ENCODE data around the gene MIF4GD. TPM values are rescaled to one million over a fixed set of nuclear protein-coding genes. Genes with fewer than 3 reads are reported as not detected.
"Not testable (repeated sequence)": the region's sequence is repeated elsewhere in the genome, so short reads cannot be mapped to it uniquely, and the experiment has no call there.

MIF4GD gene
- total and polyA plus RNA-seq, 9 of the 15 experiments (the other 6 are each of a cell fraction or from before 2014, with no cell fraction given) = 11.8 to 63.8 (median 28.1) TPM

DNA sequence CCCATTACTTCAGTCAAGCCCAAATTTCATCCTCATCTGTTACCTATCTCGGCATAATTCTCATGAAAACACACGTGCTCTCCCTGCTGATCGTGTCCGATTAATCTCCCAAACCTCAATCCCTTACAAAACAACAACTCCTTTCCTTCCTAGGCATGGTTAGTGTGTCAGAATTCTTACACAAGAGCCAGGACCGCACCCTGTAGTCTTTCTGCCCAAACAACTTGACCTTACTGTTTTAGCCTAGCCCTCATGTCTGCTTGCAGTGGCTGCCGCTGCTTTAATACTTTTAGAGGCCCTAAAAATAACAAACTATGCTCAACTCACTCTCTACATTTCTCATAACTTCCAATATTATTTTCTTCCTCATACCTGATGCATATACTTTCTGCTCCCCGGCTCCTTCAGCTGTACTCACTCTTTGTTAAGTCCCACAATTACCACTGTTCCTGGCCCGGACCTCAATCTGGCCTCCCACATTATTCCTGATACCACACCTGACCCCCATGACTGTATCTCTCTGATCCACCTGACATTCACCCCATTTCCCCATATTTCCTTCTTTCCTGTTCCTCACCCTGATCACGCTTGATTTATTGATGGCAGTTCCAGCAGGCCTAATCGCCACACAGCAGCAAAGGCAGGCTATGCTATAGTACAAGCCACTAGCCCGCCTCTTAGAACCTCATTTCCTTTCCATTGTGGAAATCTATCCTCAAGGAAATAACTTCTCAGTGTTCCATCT lies 14.9 kb downstream of the MIF4GD start:
- DNase-seq (ENCODE audit: extremely low read depth in 1 of 4, low spot score in 3 of 4); CTCF ChIA-PET (ENCODE audit: low intra/inter-chr PET ratio); H3K27ac ChIP-seq (ENCODE audit: extremely low read depth, low read depth, low read length); in situ Hi-C loops (cut with MboI); H3K9ac ChIP-seq (ENCODE audit: insufficient read depth in 1 of 2, low read depth in 2 of 2, low read length in 2 of 2); H4K20me1 ChIP-seq (replicated peaks; ENCODE audit: control insufficient read depth, insufficient read depth, low read length); POLR2A ChIA-PET; FAIRE-seq; BruUV-seq (replicated peaks); ATAC-seq; H3K4me2 ChIP-seq (ENCODE audit: insufficient read depth, low read length); intact Hi-C loops (cut with micrococcal nuclease); H2AFZ ChIP-seq (ENCODE audit: low read depth, low read length); H3K27me3 ChIP-seq (ENCODE audit: control insufficient read depth in 2 of 2, insufficient read depth in 2 of 2, low read length in 2 of 2); H3K9me3 ChIP-seq (replicated peaks; ENCODE audit: control insufficient read depth, insufficient read depth, low read depth, low read length); H3K4me3 ChIP-seq; H3K9me1 ChIP-seq (ENCODE audit: control insufficient read depth, insufficient read depth, low read length): not testable (repeated sequence)
- H3K79me2 ChIP-seq (ENCODE audit: control insufficient read depth, insufficient read depth, low read length) = peaks cover 61% of the 10 kb centered on the region
- TF ChIP-seq, protein P1, sequence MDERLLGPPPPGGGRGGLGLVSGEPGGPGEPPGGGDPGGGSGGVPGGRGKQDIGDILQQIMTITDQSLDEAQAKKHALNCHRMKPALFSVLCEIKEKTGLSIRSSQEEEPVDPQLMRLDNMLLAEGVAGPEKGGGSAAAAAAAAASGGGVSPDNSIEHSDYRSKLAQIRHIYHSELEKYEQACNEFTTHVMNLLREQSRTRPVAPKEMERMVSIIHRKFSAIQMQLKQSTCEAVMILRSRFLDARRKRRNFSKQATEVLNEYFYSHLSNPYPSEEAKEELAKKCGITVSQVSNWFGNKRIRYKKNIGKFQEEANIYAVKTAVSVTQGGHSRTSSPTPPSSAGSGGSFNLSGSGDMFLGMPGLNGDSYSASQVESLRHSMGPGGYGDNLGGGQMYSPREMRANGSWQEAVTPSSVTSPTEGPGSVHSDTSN (CRISPR knock-in tag; IDR thresholded peaks at IDR 0.05; ENCODE audit: low read depth) = not testable (repeated sequence)
- TF ChIP-seq, protein P1 (tag; conservative IDR thresholded peaks at IDR 0.05; ENCODE audit: low read depth) = peak; percentile 75
- TF ChIP-seq MEIS2 (IDR thresholded peaks at IDR 0.05; ENCODE audit: partially characterized antibody) (peak; percentile 49), TAL1 (IDR thresholded peaks at IDR 0.05) (peak; percentile 33; the same call in 1 of the 2 replicates), TCF3 (CRISPR knock-in tag; IDR thresholded peaks at IDR 0.05) (0 out of 2 replicates have a peak, but pooled peaks have one; percentile 26), ARID1B (IDR thresholded peaks at IDR 0.05) (peak; percentile 40), CBFA2T2 (conservative IDR thresholded peaks at IDR 0.05) (peak; percentile 26; the same call in 1 of the 2 replicates), CBFA2T3 (IDR thresholded peaks at IDR 0.05) (peak; percentile 63)
- TF ChIP-seq, protein P2, sequence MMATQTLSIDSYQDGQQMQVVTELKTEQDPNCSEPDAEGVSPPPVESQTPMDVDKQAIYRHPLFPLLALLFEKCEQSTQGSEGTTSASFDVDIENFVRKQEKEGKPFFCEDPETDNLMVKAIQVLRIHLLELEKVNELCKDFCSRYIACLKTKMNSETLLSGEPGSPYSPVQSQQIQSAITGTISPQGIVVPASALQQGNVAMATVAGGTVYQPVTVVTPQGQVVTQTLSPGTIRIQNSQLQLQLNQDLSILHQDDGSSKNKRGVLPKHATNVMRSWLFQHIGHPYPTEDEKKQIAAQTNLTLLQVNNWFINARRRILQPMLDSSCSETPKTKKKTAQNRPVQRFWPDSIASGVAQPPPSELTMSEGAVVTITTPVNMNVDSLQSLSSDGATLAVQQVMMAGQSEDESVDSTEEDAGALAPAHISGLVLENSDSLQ (IDR thresholded peaks at IDR 0.05) = peak; percentile 55; the same call in 1 of the 2 replicates
- WGBS (ENCODE audit: insufficient coverage, low coverage, missing lambda C conversion rate) = 61% methylated on average over 5 of the region's 11 CpGs
- H3K36me3 ChIP-seq (ENCODE audit: control insufficient read depth, insufficient read depth, low read length) = peaks cover 12% of the 10 kb centered on the region; the same call in 1 of the 3 replicates
- peaks cover 18 to 22% of the 10 kb centered on the region in 2 experiments; a peak in 4 of 5 replicates for H3K4me1 ChIP-seq (replicated peaks in 1 of 2; ENCODE audit: control insufficient read depth in 2 of 2, insufficient read depth in 2 of 2, low read length in 2 of 2)

Measured in K562 (cell line).